Measurements from ENCODE around the gene PTPN22. TPM values are rescaled to one million over a fixed set of nuclear protein-coding genes. Genes with fewer than 3 reads are reported as not detected.

PTPN22 gene
- polyA plus RNA-seq, 4 donors: 0.27 to 0.51 (median 0.44) TPM

GRCh38 chr1:113887402-113888175 is 16.1 kb upstream of the PTPN22 start, which contains the start of gene BCL2L15:
Gene BCL2L15, minus strand, starts transcription at chr1:113887581. Its CDS starts 206 bp downstream, at chr1:113887375.
- DNase-seq (ENCODE audit: low read depth in 4 of 4, low spot score in 3 of 4): no peak

DNA sequence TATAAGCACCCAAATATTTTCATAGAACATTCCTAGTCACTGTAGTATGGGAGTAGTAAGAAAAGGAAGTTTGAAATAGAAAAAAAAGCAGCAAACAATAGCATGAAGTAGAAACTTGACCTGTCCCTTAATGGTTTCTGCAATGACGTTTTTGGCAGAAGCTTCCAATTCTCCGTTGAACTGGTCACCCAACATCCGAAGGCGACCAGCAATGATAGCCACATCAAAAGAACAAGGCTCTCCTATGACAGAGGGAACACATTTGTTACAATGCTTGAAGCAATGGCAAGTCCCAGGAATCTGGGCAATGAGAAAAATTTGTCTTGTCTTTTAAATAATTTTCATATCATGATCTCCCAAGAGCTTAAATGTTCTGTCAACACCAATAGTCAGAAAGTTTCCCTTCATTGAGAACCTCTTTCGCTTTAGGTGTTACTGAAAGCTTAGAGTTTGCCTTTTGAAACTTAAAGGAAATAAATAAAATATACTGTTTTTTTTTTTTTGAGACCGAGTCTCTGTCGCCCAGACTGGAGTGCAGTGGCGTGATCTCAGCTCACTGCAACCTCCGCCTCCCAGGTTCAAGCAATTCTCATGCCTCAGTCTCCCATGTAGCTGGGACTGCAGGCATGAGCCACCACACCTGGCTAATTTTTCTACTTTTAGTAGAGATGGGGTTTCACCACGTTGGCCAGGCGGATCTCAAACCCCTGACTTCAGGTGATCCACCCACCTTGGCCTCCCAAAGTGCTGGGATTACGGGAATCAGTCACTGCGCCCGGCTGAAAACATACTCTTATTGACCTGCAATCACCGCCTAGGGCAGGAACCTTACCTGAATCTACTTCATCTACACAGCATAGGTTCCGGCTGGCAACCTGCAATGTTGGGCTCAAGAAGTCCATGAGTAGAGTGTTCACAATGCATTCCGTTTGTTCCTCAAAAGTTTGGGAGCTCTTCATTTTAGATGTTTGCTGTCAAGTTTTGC is 15.2 kb upstream of the PTPN22 start:
- no peak for DNase-seq (ENCODE audit: low read depth in 4 of 4, low spot score in 3 of 4)

DNA sequence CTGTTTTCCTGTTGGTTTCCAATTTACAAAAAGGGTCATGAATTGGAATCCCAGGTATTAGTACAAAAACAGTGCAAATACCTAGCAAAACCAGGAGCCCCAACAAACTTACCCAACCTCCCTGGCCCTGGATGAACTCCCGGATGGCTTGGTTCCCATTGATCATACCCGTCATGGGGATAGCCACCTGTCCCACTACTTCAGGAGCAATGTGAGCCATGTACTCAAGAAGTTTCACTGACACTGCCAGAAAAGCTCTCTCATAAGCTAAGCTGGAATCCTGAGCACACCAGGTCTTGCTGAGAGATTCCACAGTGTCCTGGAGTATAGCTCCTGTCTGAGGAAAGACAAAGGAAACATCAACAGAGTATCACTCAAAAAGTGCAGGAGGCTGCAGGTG is 10.1 kb upstream of the PTPN22 start:
- no peak for DNase-seq (ENCODE audit: low read depth in 4 of 4, low spot score in 3 of 4)

DNA sequence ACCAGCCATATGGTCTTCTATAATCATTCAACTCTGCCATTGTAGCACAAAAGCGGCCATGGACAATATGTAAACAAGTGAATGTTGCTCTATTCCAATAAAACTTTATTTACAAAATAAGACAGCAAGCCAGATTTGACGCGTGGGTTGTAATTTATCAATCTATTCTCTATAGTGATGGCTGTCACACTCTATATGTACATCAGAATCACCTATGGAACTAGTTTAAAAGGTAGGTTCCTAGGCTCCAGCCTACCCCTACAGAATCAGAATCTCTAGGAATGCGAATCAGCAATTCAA is 8.2 kb upstream of the PTPN22 start:
- DNase-seq (ENCODE audit: low read depth in 4 of 4, low spot score in 3 of 4): no peak

DNA sequence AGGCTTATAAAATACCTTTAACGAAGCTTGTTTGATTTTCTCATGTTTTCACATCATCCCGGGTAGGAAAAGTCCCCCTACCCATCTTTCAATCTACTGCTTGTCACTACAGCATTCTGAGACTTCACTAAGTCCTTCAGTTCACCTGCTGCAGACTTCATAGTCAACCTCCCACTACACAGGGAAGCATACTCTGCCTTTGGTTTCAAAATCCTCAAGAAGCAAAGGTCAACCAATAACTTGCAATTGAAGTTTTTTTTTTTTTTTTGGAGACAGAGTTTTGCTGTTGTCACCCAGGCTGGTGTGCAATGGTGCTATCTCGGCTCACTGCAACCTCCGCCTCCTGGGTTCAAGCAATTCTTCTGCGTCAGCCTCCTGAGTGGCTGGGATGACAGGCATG is 4.7 kb upstream of the PTPN22 start:
- no peak for DNase-seq (ENCODE audit: low read depth in 4 of 4, low spot score in 3 of 4)

- no peak for DNase-seq (ENCODE audit: low read depth in 4 of 4, low spot score in 3 of 4)
Observed at GRCh38 chr1:113875714-113876113, 4.2 kb upstream of the PTPN22 start.

- DNase-seq (ENCODE audit: low read depth in 4 of 4, low spot score in 3 of 4): no peak
Observed at GRCh38 chr1:113874012-113874879, 2.7 kb upstream of the PTPN22 start.

GRCh38 chr1:113872219-113872935 is 865 bp upstream of the PTPN22 start:
- no peak for DNase-seq (ENCODE audit: low read depth in 4 of 4, low spot score in 3 of 4)

- no peak for DNase-seq (ENCODE audit: low read depth in 4 of 4, low spot score in 3 of 4)
Observed at GRCh38 chr1:113870778-113871177, 734 bp downstream of the PTPN22 start.

- DNase-seq (ENCODE audit: low read depth in 4 of 4, low spot score in 3 of 4): no peak
Observed at GRCh38 chr1:113868387-113869083, 3.0 kb downstream of the PTPN22 start.

DNA sequence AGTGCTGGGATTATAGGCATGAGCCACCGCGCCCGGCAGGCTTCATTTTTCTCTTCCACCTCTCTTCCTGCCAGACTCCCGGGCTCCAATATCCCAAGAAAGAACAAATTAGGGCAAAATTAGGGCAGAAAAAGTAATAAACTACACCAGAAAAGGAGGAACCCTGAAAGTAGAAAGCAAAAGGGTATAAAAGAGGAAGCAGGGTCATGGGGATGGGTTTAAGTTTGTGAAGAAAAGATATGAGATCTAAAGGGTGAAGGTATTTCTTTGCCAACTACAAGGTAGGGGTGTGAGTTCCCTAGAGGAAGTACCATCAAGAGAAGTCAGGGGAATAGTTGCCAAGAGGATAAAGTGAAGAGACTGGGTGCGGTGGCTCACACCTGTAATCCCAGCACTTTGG is 9.9 kb downstream of the PTPN22 start:
- DNase-seq (ENCODE audit: low read depth in 4 of 4, low spot score in 3 of 4): no peak

DNA sequence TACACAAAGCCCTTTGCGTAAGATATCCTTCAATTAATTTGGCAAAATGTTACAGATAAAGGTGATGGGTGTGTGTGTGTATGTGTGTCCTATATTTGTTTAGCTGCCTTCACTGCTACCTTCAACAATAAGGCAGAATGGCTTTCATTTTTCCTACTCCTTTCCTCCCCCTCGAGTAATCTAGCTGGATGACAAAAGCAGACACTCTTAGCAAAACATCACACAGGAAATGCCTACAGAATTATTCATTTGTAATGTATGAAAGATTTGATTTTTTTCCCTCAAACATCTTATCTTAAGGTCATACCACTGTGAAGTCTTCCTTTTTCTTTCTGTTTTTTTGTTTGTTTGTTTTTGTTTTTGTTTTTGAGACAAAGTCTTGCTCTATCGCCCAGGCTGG is 10.6 kb downstream of the PTPN22 start:
- DNase-seq (ENCODE audit: low read depth in 4 of 4, low spot score in 3 of 4): no peak

GRCh38 chr1:113859478-113860175 is 11.9 kb downstream of the PTPN22 start:
- no peak for DNase-seq (ENCODE audit: low read depth in 4 of 4, low spot score in 3 of 4)

DNA sequence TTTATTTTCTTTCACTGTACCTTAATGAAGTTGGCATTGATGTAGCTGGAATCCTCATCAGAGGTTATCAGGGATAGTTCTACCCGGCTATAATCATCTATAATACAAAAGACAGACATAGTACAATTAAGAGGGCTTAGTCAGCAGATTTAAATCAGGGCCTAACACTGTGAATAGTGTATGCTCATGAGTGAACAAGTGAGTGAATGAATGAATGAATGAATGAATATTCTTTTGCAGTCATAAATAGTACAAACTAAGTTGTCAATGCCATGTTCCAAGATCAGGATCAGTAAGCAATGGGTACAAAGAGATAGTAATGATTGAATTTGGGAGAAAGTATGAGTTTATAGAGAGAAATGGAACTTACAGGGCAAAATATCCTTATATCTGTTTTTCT is 12.5 kb downstream of the PTPN22 start:
- no peak for DNase-seq (ENCODE audit: low read depth in 4 of 4, low spot score in 3 of 4)

DNA sequence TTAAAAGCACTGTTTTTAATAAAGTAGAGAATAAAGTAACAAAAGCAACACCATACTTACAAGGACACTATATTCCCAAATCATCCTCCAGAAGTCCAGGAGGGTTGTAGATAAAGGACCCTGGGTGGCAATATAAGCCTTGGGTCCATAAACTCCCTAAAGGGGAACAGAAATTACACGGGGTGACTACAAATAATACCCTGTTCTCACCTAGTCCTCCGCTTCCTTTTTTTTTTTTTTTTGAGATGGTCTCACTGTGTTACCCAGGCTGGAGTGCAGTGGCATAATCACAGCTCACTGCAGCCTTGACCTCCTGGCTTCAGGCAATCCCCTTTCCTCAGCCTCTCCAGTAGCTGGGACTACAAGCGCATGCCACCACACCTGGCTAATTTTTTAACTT is 13.1 kb downstream of the PTPN22 start:
- DNase-seq (ENCODE audit: low read depth in 4 of 4, low spot score in 3 of 4): no peak

DNA sequence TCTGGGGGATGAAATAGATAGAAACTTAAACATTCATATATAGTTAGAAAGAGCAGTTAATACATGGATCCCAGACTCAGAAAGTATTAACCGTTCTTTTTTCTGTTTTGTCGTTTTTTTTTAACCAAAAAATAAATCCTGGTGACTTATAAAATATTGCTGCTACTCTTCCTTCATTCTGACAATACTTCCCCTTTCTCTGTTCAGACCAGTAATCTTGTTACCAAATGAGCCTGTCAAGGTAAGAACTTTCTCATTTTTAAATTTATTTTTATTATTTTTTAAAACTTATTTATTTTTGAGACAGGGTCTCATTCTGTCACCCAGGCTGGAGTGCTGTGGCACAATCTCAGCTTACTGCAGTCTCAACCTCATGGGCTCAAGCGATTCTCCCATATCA is 13.7 kb downstream of the PTPN22 start:
- DNase-seq (ENCODE audit: low read depth in 4 of 4, low spot score in 3 of 4): no peak

DNA sequence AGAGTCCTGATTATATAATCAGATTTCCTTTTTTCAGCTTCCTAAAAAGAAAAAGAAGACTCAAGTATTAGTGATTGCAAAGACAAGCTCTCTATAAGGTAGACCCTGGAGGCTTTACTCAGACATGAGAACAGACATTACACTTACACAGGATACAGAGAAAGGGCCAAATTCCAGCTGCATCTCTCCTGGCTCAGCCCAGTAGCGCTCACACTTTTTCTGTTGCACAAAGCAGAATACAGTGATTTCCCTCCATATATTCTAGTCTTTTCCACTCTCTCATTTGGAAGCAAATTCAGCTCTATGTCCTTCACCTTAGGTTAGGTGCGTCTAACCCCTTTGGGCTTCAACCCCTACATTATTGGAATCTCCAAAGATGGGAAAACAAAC is 15.1 kb downstream of the PTPN22 start:
- DNase-seq (ENCODE audit: low read depth in 4 of 4, low spot score in 3 of 4): no peak

GRCh38 chr1:113855630-113856400 is 15.7 kb downstream of the PTPN22 start:
- DNase-seq (ENCODE audit: low read depth in 4 of 4, low spot score in 3 of 4): no peak

Measured in right renal pelvis (tissue), 4 donors.